ENCODE data around the gene PHLDA2.

DNA sequence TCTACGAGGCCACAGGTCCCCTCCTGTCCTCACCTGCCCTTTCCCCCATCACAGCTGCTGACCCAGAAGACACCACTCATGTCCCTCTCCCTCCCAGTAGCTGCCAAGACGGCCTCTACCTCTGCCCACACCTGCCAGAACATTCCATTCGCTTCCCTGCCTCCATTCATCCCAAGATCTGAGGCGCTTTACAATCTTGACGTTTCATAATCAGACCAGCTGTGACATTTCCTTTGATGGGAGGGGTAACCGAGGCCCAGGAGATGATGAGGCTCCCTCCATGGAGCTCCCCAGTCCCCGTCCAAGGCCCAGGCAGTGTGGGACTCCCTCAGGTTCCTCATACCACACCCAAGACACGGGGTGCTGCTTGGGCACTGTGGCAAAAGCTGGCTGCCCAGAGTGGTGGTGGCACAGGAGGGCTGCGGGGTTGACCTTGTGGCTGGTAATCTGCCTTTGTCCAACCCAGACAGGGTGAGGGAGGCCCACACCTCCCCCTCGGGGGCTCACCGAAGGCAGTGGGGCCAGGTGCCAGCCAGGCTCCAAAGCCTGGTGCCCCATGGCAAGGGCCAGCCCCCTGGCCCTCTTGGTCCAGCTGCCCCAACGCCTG is 17.3 kb downstream of the PHLDA2 start:
- no peak for TF ChIP-seq POLR2AphosphoS5 (IDR thresholded peaks at IDR 0.05; ENCODE audit: low read depth, low read length)
- TF ChIP-seq, protein P1, sequence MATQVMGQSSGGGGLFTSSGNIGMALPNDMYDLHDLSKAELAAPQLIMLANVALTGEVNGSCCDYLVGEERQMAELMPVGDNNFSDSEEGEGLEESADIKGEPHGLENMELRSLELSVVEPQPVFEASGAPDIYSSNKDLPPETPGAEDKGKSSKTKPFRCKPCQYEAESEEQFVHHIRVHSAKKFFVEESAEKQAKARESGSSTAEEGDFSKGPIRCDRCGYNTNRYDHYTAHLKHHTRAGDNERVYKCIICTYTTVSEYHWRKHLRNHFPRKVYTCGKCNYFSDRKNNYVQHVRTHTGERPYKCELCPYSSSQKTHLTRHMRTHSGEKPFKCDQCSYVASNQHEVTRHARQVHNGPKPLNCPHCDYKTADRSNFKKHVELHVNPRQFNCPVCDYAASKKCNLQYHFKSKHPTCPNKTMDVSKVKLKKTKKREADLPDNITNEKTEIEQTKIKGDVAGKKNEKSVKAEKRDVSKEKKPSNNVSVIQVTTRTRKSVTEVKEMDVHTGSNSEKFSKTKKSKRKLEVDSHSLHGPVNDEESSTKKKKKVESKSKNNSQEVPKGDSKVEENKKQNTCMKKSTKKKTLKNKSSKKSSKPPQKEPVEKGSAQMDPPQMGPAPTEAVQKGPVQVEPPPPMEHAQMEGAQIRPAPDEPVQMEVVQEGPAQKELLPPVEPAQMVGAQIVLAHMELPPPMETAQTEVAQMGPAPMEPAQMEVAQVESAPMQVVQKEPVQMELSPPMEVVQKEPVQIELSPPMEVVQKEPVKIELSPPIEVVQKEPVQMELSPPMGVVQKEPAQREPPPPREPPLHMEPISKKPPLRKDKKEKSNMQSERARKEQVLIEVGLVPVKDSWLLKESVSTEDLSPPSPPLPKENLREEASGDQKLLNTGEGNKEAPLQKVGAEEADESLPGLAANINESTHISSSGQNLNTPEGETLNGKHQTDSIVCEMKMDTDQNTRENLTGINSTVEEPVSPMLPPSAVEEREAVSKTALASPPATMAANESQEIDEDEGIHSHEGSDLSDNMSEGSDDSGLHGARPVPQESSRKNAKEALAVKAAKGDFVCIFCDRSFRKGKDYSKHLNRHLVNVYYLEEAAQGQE (IDR thresholded peaks at IDR 0.05; ENCODE audit: insufficient read depth in 1 of 2, low read depth in 2 of 2, low read length in 2 of 2): no peak

Data from PFSK-1 (cell line).